Measurements from ENCODE around the gene LIPC.

Gene LIPC

DNA sequence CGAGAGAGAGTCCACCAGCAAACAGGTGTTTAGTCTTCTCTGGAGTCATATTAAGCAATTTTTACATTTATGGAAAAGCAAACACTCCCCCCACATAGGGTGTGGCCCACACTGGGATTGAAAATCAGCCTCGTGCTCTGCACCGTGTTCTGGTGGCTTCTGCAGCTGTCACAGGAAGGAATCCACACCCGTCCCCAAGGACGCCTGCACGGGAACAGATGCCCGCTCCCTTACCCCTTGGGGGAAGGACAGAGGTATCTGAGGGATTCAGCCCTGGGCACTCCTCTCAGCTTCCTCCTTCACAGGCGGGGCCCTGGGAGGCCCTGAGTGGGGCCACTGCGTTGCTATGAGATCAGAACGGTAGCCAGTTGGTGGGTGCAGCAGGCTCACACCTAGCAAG is 27.8 kb downstream of the LIPC start:
- DNase-seq (ENCODE audit: low read depth, low spot score) = no peak
- in situ Hi-C loops (cut with HindIII; ENCODE audit: low sequenced_read_pairs) = no loop called here
- TF ChIP-seq, protein P1, sequence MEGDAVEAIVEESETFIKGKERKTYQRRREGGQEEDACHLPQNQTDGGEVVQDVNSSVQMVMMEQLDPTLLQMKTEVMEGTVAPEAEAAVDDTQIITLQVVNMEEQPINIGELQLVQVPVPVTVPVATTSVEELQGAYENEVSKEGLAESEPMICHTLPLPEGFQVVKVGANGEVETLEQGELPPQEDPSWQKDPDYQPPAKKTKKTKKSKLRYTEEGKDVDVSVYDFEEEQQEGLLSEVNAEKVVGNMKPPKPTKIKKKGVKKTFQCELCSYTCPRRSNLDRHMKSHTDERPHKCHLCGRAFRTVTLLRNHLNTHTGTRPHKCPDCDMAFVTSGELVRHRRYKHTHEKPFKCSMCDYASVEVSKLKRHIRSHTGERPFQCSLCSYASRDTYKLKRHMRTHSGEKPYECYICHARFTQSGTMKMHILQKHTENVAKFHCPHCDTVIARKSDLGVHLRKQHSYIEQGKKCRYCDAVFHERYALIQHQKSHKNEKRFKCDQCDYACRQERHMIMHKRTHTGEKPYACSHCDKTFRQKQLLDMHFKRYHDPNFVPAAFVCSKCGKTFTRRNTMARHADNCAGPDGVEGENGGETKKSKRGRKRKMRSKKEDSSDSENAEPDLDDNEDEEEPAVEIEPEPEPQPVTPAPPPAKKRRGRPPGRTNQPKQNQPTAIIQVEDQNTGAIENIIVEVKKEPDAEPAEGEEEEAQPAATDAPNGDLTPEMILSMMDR (IDR thresholded peaks at IDR 0.05; ENCODE audit: low read depth, low read length) = no peak
- H3K4me3 ChIP-seq (ENCODE audit: low read depth, low read length) = no peak overlapping the region

DNA sequence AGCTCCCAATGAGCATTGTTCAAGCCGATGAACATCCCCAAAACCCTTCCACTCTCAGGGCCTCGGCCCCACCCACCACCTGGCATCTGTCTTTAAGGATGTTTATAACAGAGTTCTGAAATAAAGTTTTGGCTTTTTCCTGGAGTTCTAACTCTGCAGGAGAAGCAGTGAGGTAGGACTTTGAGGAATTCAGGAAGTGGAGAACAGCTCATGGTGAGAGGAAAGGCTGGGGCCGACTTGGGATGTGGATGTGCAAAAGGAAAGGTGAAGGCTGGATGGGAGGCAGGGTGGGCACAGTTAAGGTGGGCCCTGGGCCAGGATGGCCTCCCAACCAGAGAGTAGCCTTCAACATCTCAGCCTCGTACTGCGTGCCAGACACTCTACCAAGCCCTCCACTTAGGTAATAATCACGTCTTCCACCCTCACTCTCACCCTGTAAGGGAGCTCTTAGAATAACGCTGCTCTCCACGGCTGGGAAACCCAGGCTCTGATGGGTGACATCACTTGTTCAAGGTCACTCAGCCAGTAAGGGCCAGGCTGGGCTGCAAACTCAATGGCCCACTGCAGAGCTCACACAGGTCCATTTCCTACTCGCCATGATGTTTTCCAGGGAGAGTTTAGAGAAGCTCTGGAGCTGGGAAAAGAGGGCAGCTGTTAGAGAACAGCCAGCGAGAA is 28.5 kb downstream of the LIPC start:
- H3K4me3 ChIP-seq (ENCODE audit: low read depth, low read length) = no peak overlapping the region
- DNase-seq (ENCODE audit: low read depth, low spot score) = no peak
- TF ChIP-seq, protein P1 (IDR thresholded peaks at IDR 0.05; ENCODE audit: low read depth, low read length) = no peak
- in situ Hi-C loops (cut with HindIII; ENCODE audit: low sequenced_read_pairs) = no loop called here

DNA sequence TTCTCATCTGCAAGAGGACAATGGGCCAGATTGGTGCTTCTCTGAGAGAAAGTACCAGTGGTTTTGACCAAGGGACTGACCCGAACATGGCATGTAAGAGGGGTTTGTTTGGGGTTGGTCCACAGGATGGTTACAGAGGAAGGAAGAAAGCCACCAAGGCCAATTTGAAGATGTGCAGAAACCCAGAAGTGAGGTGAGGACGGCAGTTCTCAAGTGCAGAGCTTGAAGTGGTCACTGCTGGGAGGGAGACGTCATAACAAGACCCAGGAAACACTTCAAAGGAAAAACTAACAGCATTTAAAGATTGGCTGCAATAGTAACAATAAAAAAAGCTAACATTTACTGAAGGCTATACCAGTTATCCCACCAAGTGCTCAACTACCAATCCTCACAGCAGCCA is 29.1 kb downstream of the LIPC start:
- H3K4me3 ChIP-seq (ENCODE audit: low read depth, low read length) = no peak overlapping the region
- TF ChIP-seq, protein P1 (IDR thresholded peaks at IDR 0.05; ENCODE audit: low read depth, low read length) = no peak
- no peak for DNase-seq (ENCODE audit: low read depth, low spot score)
- in situ Hi-C loops (cut with HindIII; ENCODE audit: low sequenced_read_pairs) = no loop called here

DNA sequence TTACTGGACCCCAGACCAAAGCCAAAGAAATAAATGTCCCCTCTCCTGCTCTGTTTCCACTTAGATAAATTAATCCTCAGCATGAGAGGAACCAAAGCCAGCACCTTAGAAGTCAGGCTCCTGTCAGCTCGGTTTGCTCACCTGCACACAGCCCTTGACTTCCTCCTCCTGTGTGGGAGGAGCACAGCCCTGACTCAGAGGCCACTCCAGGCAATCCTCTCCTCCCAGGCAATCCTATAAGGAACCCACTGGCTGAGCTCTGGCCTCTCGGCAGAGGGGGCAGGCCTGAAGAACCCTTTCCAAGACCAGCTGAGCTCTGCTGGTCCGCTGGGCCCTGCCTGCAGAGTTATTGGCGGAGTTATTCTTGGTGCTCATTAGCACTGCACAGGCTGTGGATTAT is 30.8 kb downstream of the LIPC start:
- in situ Hi-C loops (cut with HindIII; ENCODE audit: low sequenced_read_pairs) = no loop called here
- DNase-seq (ENCODE audit: low read depth, low spot score) = no peak
- TF ChIP-seq, protein P1 (IDR thresholded peaks at IDR 0.05; ENCODE audit: low read depth, low read length) = no peak
- H3K4me3 ChIP-seq (ENCODE audit: low read depth, low read length) = no peak overlapping the region

DNA sequence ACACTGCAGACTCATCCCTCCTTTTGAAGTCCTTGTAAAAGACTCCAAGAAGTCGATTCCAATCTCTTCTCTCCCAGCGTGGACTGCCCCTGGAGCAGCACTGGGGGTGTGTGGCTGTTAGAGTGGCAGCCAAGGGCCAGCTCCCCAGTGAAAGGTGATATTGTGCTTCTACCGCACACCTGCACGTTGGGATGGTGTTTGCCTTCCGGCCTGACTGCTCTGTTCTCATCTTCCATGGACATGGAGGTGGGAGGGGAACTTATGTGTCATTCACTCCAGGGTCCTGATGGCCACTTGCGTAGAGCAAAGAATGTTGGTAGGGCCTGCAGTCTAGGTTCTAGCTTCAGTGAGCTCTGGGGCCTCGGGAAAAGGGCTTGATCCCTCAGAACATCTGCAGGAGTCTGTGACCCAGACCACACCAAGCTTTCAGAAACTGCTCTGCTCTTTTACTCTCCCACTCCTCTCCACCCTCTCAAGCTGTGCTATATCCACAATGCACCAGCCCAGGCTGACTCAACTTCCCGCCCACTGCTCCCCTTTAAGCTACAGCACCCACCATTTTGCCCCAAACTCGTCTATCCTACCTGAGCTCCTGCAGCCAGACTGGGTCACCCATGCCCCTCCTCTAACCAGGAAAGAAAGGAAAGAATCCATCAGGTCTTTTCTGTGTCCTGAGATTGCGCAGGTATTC is 31.3 kb downstream of the LIPC start:
- in situ Hi-C loops (cut with HindIII; ENCODE audit: low sequenced_read_pairs) = no loop called here
- H3K4me3 ChIP-seq (ENCODE audit: low read depth, low read length) = no peak overlapping the region
- no peak for DNase-seq (ENCODE audit: low read depth, low spot score)
- TF ChIP-seq, protein P1 (IDR thresholded peaks at IDR 0.05; ENCODE audit: low read depth, low read length) = no peak

DNA sequence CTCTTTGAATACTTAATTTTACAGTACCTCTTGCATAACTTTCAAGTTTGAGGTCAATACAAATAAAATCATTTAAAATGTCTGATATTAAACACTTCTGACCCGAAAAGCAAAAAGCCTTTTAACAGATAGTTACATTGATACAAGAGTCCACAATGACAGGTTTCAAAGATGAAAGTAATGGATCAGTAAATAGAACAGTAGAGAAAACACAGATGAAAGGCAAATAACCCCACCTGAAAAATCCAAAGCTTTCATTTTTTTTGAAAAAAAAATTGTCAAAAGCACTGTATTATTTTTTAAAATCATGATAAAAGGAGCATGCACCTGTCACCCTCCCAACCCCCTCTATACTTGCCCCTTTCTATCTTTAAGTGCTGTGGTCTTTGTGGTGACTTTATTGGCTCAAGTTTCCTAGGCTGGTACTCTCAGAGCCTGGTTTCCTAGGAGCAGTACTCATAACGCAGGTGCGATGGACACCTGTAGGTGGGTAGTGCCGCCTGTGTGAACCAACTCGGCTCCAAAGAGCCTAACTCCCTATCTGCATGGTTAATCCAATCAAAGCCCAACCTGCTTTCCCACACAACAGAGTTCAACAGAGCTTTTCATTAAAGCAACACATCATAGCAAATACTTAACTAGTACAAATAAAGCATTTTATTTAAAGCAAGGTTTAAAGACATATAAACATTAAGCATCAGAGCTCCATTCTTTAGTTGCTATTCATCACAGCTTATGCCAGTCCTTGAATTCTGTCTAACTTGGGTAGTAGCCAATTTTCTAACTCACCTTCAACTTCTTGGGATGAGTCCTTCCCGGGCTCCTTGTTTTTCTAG is 32.2 kb downstream of the LIPC start:
- in situ Hi-C loops (cut with HindIII; ENCODE audit: low sequenced_read_pairs) = no loop called here
- DNase-seq (ENCODE audit: low read depth, low spot score) = no peak
- TF ChIP-seq, protein P1 (IDR thresholded peaks at IDR 0.05; ENCODE audit: low read depth, low read length) = no peak

More for the DNA sequence above, 32.2 kb downstream of the LIPC start:
- H3K4me3 ChIP-seq (ENCODE audit: low read depth, low read length) = no peak overlapping the region
